Heart left ventricle (tissue), 13 donors: Measurements from ENCODE around the gene UVRAG.

Experiments
- POLR2A ChIP-seq, 2 donors: fragments of 450-650 bp; IDR thresholded peaks; one replicate each; pipeline ENCODE4 v1.6.1; 2017; ENCODE audit warnings: antibody characterized with exemption in 2 of 2, mild to moderate bottlenecking in 2 of 2, moderate library complexity in 2 of 2
- TF ChIP-seq, protein P1 (sequence below), 12 donors: fragments of 200-600 bp; sonication (generic) in 4 of 12; IDR thresholded peaks; one replicate each; pipeline versions ENCODE4 v1.5.0 to v1.8.0; 2018 to 2022; ENCODE audit warnings: antibody characterized with exemption in 12 of 12, mild to moderate bottlenecking in 5 of 12
- donor health status: ischemic (EF 13 %, LVEDD 7.1; RV severe dilation, severe dysfunction).
- donor health status: DM: no; HTN: yes; CAD: no.
- donor health status: DM: no; HTN: no; CAD: no.
- donor health status: ischemic (EF 25% LVEDD 6.9; RV normal size, moderate dysfunction).
- donor health status: ischemic (EF 25% LVEDD 5.7; RV mildly dilated, moderate dysfunction).
- donor health status: ischemic (EF 35%, LVEDD 5.7; RV mildly dilated, moderate dysfunction).
- donor health status: nonischemic (EF 11% LVEDD 7.7; RV severe dilation, severe dysfunction).
- donor health status: DM: yes; HTN: yes; CAD: no.
- donor health status: PGD.
- donor health status: ischemic (EF 29% LVEDD 5.4; RV normal size, mild dysfunction).
- donor health status: nonischemic (EF 23%, LVEDD 6.1; RV moderate dilation, normal function).

DNA sequence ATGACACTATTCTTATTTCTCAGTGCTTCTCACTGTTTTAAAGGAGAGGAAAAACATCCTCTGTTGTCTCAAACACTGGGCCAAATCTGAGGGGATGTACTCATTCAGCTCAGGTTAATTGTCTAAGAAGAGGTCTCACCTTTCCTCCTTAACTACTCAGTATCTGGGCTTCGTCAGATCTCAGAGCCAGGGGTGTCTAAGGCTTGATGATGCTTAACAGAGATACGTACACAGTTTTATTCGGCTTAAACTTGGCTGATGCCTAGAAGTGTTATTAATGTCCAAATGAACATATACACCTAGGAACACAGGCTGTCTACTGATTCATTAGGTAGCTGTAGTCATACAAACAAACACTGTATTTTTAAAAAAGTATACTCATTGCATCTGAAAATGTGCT, 85.8 kb downstream of the UVRAG start:
- no peak for TF ChIP-seq POLR2A (IDR thresholded peaks at IDR 0.05)
- TF ChIP-seq, protein P1, sequence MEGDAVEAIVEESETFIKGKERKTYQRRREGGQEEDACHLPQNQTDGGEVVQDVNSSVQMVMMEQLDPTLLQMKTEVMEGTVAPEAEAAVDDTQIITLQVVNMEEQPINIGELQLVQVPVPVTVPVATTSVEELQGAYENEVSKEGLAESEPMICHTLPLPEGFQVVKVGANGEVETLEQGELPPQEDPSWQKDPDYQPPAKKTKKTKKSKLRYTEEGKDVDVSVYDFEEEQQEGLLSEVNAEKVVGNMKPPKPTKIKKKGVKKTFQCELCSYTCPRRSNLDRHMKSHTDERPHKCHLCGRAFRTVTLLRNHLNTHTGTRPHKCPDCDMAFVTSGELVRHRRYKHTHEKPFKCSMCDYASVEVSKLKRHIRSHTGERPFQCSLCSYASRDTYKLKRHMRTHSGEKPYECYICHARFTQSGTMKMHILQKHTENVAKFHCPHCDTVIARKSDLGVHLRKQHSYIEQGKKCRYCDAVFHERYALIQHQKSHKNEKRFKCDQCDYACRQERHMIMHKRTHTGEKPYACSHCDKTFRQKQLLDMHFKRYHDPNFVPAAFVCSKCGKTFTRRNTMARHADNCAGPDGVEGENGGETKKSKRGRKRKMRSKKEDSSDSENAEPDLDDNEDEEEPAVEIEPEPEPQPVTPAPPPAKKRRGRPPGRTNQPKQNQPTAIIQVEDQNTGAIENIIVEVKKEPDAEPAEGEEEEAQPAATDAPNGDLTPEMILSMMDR (IDR thresholded peaks at IDR 0.05), result no peak
